ENCODE data around the gene PSMD12.

Gene PSMD12

GRCh38 chr17:67400193-67400592 lies 33.8 kb upstream of the PSMD12 start:
- H3K4me3 ChIP-seq (ENCODE audit: low read depth, low read length): no peak overlapping the region
- no peak for TF ChIP-seq CTCF (IDR thresholded peaks at IDR 0.05; ENCODE audit: insufficient read depth, low read depth, low read length, missing control alignments)
- no peak for DNase-seq (ENCODE audit: low read depth)

- no peak overlapping the region for H3K4me3 ChIP-seq (ENCODE audit: low read depth, low read length)
- no peak for DNase-seq (ENCODE audit: low read depth)
- TF ChIP-seq CTCF (IDR thresholded peaks at IDR 0.05; ENCODE audit: insufficient read depth, low read depth, low read length, missing control alignments): no peak
Observed at GRCh38 chr17:67399676-67400075, 33.3 kb upstream of the PSMD12 start.

GRCh38 chr17:67393809-67394397 lies 27.5 kb upstream of the PSMD12 start:
- DNase-seq (ENCODE audit: low read depth): no peak
- no peak overlapping the region for H3K4me3 ChIP-seq (ENCODE audit: low read depth, low read length)
- TF ChIP-seq CTCF (IDR thresholded peaks at IDR 0.05; ENCODE audit: insufficient read depth, low read depth, low read length, missing control alignments): no peak

- no peak for TF ChIP-seq CTCF (IDR thresholded peaks at IDR 0.05; ENCODE audit: insufficient read depth, low read depth, low read length, missing control alignments)
- DNase-seq (ENCODE audit: low read depth): peak; percentile 33
- H3K4me3 ChIP-seq (ENCODE audit: low read depth, low read length): no peak overlapping the region
Observed at GRCh38 chr17:67392111-67392510, 25.7 kb upstream of the PSMD12 start.

- H3K4me3 ChIP-seq (ENCODE audit: low read depth, low read length): peak overlapping the region; percentile 43
- no peak for TF ChIP-seq CTCF (IDR thresholded peaks at IDR 0.05; ENCODE audit: insufficient read depth, low read depth, low read length, missing control alignments)
- DNase-seq (ENCODE audit: low read depth): peak; percentile 95
Observed at GRCh38 chr17:67390646-67391361, 24.4 kb upstream of the PSMD12 start.

- H3K4me3 ChIP-seq (ENCODE audit: low read depth, low read length): peak overlapping the region; percentile 34
- DNase-seq (ENCODE audit: low read depth): no peak
- no peak for TF ChIP-seq CTCF (IDR thresholded peaks at IDR 0.05; ENCODE audit: insufficient read depth, low read depth, low read length, missing control alignments)
Observed at GRCh38 chr17:67390006-67390645, 23.7 kb upstream of the PSMD12 start.
